ENCODE measurements around the gene MUC5AC. TPM values are rescaled to one million over a fixed set of nuclear protein-coding genes. Genes with fewer than 3 reads are reported as not detected.

Gene MUC5AC
- total RNA-seq, 2 donors from 2014 or later, result not detected

- TF ChIP-seq, protein P1, sequence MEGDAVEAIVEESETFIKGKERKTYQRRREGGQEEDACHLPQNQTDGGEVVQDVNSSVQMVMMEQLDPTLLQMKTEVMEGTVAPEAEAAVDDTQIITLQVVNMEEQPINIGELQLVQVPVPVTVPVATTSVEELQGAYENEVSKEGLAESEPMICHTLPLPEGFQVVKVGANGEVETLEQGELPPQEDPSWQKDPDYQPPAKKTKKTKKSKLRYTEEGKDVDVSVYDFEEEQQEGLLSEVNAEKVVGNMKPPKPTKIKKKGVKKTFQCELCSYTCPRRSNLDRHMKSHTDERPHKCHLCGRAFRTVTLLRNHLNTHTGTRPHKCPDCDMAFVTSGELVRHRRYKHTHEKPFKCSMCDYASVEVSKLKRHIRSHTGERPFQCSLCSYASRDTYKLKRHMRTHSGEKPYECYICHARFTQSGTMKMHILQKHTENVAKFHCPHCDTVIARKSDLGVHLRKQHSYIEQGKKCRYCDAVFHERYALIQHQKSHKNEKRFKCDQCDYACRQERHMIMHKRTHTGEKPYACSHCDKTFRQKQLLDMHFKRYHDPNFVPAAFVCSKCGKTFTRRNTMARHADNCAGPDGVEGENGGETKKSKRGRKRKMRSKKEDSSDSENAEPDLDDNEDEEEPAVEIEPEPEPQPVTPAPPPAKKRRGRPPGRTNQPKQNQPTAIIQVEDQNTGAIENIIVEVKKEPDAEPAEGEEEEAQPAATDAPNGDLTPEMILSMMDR (IDR thresholded peaks at IDR 0.05), result no peak
- H3K27ac ChIP-seq, result no peak overlapping the region
- H3K4me1 ChIP-seq, result no peaks in the 10 kb centered on the region
- H3K9me3 ChIP-seq, result peaks cover 0 to 6% of the 10 kb centered on the region in 2 donors
- no peaks in the 10 kb centered on the region for H3K36me3 ChIP-seq
- H3K27me3 ChIP-seq, result no peaks in the 10 kb centered on the region
- DNase-seq (ENCODE audit: low spot score), result no peak
- H3K4me3 ChIP-seq, result no peak overlapping the region
These were observed 47.6 kb downstream of the MUC5AC start for GRCh38 chr11:1205121-1205986.

- Histone ChIP-seq H3K27ac (no peak overlapping the region), H3K4me1 (no peaks in the 10 kb centered on the region), H3K9me3 (peaks cover 0 to 12% of the 10 kb centered on the region in 2 donors), H3K4me3 (no peak overlapping the region), H3K27me3 (no peaks in the 10 kb centered on the region), H3K36me3 (no peaks in the 10 kb centered on the region)
- DNase-seq (ENCODE audit: low spot score), result no peak
- TF ChIP-seq, protein P1 (IDR thresholded peaks at IDR 0.05), result no peak
These were observed 48.2 kb downstream of the MUC5AC start for GRCh38 chr11:1205987-1206331.

- H3K4me1 ChIP-seq, result no peaks in the 10 kb centered on the region
- peaks cover 0 to 18% of the 10 kb centered on the region in 2 donors for H3K9me3 ChIP-seq
- TF ChIP-seq, protein P1 (IDR thresholded peaks at IDR 0.05), result no peak
- no peak overlapping the region for H3K4me3 ChIP-seq
- DNase-seq (ENCODE audit: low spot score), result no peak
- no peak overlapping the region for H3K27ac ChIP-seq
- no peaks in the 10 kb centered on the region for H3K27me3 ChIP-seq
- H3K36me3 ChIP-seq, result no peaks in the 10 kb centered on the region
These were observed 48.9 kb downstream of the MUC5AC start for GRCh38 chr11:1206391-1207271.

DNA sequence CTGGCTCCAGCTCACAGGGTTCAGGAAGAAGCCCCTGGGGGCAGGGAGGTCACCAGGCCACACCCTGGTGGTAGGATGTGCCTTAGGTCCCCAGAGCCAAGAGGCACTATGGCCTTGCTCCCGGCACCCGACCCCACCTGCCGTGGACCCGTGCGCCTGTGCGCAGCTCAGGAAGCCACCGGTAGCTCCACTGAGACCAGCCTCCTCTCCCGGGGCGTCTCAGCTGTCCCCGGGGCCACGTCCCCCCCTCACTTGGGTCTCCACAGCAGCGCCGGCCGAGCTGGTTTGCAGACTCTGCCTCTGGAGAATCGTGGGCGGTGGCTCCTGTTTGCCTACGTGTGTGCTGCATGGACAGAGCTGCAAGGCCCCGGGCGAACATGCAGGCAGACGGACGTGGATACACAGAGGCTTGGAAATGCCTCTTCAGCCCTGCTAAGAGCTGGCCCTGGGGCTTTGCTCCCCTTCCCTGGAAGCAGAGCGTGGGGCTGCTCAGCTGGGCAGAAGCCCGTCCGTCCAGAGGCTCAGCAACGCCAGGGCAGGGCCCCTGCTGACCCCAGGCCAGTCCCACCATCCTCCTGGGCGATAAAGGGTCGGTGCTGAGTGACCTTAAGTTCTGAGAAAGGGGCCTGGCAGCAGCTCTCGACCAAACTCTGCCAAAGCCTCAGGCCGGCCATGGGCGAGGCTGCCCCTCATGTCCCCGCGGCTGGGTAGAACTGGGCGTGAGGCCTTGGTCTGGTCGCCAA is 49.8 kb downstream of the MUC5AC start:
- Histone ChIP-seq H3K4me1 (no peaks in the 10 kb centered on the region), H3K27me3 (no peaks in the 10 kb centered on the region), H3K36me3 (no peaks in the 10 kb centered on the region), H3K4me3 (no peak overlapping the region), H3K27ac (no peak overlapping the region), H3K9me3 (peaks cover 0 to 28% of the 10 kb centered on the region in 2 donors)
- no peak for DNase-seq (ENCODE audit: low spot score)
- TF ChIP-seq, protein P1 (IDR thresholded peaks at IDR 0.05), result no peak

DNA sequence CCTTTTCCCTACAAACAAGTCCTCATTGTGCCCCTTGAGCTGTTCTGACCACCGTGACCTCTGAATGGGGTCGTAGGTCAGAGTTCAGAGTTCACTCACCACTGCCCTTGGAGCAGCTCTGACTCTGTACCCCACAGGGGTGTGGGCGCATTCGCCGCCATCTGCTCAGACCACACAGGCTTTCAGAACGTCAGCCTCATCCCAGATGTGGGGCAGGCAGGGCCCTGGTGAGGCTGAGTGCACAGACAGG is 50.3 kb downstream of the MUC5AC start:
- TF ChIP-seq, protein P1 (IDR thresholded peaks at IDR 0.05), result no peak
- Histone ChIP-seq H3K9me3 (peaks cover 0 to 32% of the 10 kb centered on the region in 2 donors), H3K4me1 (no peaks in the 10 kb centered on the region), H3K27me3 (no peaks in the 10 kb centered on the region), H3K4me3 (no peak overlapping the region), H3K36me3 (no peaks in the 10 kb centered on the region), H3K27ac (no peak overlapping the region)
- DNase-seq (ENCODE audit: low spot score), result no peak

Data from right atrium auricular region (tissue), 2 donors.